Esophagus squamous epithelium (tissue), 4 donors: ENCODE data around the gene CFAP410.

Experiments
- POLR2A ChIP-seq, 4 donors: fragments of 450-650 bp; IDR thresholded peaks; one replicate each; pipeline ENCODE4 v1.6.1; 2017; ENCODE audit warnings: antibody characterized with exemption in 4 of 4, mild to moderate bottlenecking in 4 of 4, moderate library complexity in 3 of 4
- TF ChIP-seq, protein P1 (sequence below), 6 experiments: fragments of 450-650 bp in 4 of 6; fragments of 200-600 bp in 2 of 6; sonication (generic) in 2 of 6; IDR thresholded peaks; one replicate each; pipeline ENCODE4 v1.5.1; 2016 to 2019; ENCODE audit warnings: antibody characterized with exemption in 6 of 6, mild to moderate bottlenecking in 4 of 6, moderate library complexity in 4 of 6

DNA sequence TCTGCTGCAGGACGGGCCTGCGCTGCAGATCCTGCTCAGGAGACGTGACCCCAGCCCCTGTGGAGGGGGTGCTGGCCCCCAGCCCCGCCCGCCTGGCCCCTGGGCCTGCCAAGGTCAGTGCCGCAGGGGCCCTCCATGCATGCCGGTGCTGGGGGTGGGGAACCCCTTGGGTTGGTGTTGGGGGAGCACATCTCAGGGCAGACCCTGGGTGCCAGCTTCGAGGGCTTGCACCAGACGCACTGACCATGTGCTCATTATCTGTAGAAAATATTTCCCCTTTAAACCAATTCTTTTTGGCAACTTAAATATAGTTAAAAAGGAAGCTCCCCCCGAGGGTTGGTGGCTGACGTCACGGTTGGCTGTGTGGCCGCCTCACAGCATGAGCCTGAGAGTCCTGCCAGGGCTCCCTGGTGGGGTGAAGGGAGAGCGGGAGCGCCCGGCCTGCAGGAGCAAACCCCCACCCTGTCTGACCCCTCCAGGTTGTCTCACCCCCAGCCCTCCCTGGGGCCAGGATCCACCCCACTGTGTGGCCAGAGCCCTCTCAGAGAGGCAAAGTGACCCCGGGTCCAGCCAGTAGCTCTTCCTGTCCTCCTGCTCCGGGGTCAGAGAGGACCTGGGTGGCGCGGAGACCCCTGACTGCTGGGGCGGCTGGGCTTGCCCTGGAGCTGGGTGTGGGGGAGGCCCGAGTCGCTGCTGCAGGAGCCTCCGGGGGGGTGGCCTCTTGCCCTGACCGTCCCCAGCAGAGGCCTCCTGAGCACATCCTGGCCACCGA, 44.6 kb downstream of the CFAP410 start:
- TF ChIP-seq, protein P1, sequence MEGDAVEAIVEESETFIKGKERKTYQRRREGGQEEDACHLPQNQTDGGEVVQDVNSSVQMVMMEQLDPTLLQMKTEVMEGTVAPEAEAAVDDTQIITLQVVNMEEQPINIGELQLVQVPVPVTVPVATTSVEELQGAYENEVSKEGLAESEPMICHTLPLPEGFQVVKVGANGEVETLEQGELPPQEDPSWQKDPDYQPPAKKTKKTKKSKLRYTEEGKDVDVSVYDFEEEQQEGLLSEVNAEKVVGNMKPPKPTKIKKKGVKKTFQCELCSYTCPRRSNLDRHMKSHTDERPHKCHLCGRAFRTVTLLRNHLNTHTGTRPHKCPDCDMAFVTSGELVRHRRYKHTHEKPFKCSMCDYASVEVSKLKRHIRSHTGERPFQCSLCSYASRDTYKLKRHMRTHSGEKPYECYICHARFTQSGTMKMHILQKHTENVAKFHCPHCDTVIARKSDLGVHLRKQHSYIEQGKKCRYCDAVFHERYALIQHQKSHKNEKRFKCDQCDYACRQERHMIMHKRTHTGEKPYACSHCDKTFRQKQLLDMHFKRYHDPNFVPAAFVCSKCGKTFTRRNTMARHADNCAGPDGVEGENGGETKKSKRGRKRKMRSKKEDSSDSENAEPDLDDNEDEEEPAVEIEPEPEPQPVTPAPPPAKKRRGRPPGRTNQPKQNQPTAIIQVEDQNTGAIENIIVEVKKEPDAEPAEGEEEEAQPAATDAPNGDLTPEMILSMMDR (IDR thresholded peaks at IDR 0.05), result no peak
- no peak for TF ChIP-seq POLR2A (IDR thresholded peaks at IDR 0.05)
